Fibroblast of skin of scalp (primary cell): ENCODE results near the gene ZNF420. TPM values are rescaled to one million over a fixed set of nuclear protein-coding genes. Genes with fewer than 3 reads are reported as not detected.
"Not testable (repeated sequence)": the region's sequence is repeated elsewhere in the genome, so short reads cannot be mapped to it uniquely, and the experiment has no call there.

ENCODE experiments used
- DNase-seq: peaks from one replicate; pipeline ENCODE4 v3.0.0-alpha.2; 2013
- polyA plus RNA-seq, 2 experiments: library from polyadenylated mRNA; unstranded; fragments of 120-200 nt; gene quantifications; one replicate each; pipeline ENCODE4 v1.2.1, GENCODE V29; 2013; ENCODE audit not compliant: insufficient read length in 2 of 2

Gene ZNF420
- 4.2 TPM for polyA plus RNA-seq (2013, experiment 1 of 2; ENCODE audit: insufficient read length)
- polyA plus RNA-seq (2013, experiment 2 of 2; ENCODE audit: insufficient read length), result 6.5 TPM

DNA sequence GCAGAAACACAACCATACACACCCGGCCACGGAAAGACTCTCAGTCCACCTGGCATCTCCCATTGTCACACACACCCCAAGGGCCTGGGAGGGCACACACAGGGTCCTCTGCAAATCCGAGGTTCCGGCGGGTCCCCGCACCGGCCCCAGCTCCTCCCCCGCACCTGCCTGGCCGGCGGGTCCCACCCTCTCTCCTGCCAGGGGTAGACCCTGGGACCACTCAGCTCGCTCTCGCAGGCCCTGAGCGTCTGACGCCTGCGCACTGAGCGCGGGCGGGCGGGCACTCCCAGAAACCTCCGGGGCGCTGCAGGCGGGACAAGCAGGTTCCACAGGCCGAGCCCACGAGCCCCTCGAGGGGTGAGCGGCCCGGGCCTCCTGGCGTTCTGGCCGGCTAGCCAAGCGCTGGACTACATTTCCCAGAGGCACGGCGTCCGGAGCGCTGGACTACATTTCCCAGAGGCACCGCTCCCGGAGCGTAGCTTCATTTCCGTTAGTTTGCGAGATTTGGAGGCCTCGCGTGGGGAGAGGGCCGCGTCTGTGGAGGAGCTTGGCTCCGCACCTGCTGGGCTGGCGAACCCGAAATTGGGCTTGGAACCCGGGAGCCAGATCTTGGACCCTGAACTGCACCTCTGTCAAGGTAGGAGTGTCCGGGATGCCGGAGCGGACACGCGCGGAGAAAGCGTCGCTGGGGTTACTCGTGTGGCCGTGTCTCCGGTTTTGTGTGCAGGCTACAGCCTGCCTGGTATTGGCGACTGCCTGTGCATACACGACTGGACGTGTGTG lies at the start of gene ZNF420:
Gene ZNF420, plus strand, starts transcription at position 500 of the 783 bp plus-strand sequence. CDS start 10,686 bp downstream, outside the sequence.
- DNase-seq, result peak; percentile 95

GRCh38 chr19:37045140-37045539 lies 33.1 kb upstream of the ZNF420 start:
- DNase-seq, result no peak

GRCh38 chr19:37055330-37055729 lies 22.9 kb upstream of the ZNF420 start:
- DNase-seq, result no peak

- DNase-seq, result no peak
Observed at GRCh38 chr19:37056776-37057175, 21.5 kb upstream of the ZNF420 start.

DNA sequence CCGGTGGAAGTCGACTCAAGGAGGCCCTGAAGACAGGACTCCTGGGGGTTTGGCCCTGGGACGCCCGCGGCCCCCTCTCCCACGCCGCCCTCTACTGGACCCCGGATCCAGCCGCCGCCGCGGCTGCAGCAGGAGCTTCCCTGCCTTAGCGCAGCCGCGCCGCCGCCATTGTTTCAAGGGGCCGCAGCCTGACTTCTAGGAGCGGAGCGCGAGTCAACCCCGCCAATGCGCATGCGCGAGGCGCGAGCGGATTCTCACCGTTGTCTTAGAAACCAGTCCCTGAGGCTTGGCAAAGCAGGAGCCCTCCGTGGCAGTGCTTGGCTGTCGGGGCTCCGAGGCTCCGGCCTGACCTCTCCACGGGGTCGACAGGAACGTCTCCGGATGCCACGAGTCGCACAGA lies 19.1 kb upstream of the ZNF420 start:
- no peak for DNase-seq

DNA sequence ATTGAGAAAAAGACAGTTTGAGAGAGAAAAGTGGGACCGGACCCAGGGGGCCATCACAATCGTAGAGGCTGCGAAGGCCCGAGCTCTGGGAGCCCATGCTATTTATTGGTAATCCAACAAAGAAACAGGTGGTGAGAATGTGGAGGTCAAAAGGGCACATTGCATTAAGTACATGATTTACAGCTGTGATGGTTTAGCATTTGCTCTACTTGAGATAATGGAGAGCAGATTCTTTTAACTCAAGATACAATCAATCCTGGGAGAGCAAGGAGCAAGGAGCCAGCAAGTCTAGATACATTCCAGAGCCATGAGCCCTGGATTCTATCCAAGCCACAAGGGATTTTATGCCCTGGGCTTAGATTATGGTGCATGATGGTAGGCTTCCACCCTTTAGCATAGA lies 13.3 kb upstream of the ZNF420 start:
- DNase-seq, result not testable (repeated sequence)

DNA sequence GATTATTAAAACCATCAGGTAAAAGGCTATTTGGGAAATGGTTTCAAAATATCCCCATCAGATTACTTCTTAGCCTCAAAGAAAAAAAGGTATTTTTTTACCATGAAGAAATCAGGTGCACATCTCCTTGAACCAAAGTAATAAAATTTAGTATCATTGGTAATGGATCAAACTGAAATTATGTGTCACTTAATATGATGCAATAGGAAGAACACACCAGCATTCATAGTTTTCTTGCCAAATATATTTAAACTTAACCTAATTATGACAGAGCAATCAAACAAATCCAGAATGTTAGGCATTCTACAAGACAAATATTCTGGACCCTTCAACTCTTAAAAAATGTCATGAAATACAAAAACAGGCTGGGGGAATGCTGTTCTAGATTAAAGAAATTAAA lies 4.1 kb upstream of the ZNF420 start:
- no peak for DNase-seq

- DNase-seq, result no peak
Observed at GRCh38 chr19:37074819-37075362, 3.3 kb upstream of the ZNF420 start.

- DNase-seq, result not testable (repeated sequence)
Observed at GRCh38 chr19:37076524-37076923, 1.7 kb upstream of the ZNF420 start.

DNA sequence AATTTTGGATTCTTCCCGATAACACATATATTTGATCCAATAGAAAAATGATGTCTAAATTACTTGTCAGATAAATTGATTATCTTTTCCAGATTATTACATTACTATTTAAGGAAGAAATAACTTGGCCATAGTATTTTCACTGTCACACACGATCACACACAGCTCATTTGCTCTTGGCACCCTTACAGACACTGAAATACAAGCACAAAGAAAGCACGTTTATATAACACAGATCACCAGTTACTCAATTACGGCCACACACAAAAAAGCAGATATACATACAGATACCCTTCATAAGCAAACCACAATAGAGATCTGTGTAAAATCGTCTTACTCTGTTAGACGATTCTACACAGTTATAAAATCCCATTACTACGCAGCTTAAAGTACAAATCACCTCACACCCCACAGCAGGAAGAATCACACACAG lies 716 bp upstream of the ZNF420 start:
- no peak for DNase-seq

DNA sequence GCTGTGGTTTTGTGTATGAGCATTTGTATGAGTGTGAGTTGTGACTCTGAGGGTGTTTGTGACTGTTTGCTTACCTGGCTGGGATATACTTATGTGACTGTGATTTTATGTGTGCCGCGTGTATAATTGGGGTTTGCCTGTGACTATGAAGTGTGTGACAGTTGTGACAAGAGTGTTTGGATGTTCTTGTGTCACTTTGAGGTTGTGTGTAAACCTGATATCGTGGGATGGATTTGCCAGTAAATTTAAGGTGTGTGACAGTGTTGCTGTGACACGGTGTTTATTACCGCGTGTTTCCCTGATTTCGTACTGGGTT lies 442 bp downstream of the ZNF420 start:
- no peak for DNase-seq

DNA sequence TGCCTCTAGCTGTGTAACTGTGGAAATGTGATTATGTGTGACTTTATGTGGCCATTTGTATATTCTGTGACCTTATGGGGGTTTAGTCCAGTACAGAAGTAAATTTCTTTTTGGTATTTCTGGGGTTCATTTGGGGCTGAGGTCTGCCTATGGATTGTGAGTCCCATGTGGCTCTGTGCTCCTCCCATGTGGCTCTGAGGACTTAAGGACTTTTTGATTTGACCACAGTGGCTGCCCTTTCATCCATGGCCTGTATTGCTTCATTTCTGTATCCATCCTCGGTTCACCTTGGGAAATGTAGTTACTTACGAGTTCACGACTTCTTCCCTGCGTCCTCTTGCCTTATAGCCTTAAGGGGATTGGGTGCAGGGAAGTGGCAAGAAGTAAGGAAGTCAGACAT lies 1.0 kb downstream of the ZNF420 start:
- DNase-seq, result no peak

DNA sequence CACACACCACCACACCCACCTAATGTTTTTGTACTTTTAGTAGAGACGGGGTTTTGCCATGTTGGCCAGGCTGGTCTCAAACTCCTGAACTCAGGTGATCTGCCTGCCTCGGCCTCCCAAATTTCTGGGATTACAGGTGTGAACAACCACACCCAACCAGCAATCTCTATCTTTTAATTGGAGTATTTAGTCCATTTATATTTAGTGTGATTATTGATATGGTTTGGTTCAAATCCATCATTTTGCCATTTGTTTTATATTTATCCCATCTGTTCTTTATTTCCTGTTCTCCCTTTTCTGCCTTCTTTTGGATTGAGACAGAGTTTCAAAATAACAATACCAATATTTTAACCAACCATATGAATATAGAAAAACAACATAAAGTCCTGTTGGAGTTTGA lies 4.1 kb downstream of the ZNF420 start:
- DNase-seq, result no peak

DNA sequence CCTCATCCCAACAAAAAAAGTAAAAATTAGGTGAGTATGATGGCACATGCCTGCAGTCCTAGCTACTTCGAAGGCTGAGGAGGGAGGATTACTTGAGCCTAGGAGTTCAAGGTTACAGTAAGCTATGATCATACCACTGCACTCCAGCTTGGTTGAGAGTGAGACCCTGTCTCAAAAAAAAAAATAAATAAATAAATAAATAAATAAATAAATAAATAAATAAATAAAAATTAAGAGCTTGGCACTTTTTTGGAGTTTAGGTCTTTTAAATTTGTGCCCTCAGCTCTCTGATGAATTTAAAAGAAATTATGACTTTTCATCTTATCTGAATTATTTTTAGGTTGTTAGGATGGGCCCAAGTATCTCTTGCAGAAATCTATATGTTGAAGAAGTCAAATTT lies 8.9 kb downstream of the ZNF420 start:
- no peak for DNase-seq

DNA sequence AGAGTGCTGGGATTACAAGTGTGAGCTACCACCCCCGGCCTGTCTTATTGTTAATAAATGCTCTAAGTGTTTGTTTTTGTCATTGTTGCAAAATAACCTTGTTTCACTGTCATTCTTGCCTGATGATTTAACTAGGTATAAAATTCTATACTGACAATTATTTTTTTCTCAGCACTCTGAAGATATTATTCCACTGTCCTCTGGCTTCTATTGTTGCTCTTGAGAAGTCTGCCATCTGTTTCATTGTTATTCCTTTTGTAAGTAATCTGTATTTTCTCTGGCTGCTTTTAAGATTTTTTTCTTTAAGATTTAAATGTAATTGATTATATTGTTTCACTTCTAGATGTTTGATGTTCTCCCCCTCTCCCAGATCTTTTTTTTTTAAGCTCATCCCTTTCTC lies 17.6 kb downstream of the ZNF420 start:
- DNase-seq, result no peak

GRCh38 chr19:37098570-37098969 lies 20.3 kb downstream of the ZNF420 start:
- DNase-seq, result no peak

DNA sequence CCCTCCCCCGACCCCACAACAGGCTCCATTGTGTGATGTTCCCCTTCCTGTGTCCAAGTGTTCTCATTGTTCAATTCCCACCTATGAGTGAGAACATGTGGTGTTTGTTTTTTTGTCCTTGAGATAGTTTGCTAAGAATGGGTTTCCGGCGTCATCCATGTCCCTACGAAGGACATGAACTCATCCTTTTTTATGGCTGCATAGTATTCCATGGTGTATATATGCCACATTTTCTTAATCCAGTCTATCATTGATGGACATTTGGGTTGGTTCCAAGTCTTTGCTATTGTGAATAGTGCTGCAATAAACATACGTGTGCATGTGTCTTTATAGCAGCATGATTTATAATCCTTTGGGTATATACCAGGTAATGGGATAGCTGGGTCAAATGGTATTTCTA lies 25.9 kb downstream of the ZNF420 start:
- not testable (repeated sequence) for DNase-seq

GRCh38 chr19:37111753-37112152 lies 33.5 kb downstream of the ZNF420 start:
- DNase-seq, result not testable (repeated sequence)

DNA sequence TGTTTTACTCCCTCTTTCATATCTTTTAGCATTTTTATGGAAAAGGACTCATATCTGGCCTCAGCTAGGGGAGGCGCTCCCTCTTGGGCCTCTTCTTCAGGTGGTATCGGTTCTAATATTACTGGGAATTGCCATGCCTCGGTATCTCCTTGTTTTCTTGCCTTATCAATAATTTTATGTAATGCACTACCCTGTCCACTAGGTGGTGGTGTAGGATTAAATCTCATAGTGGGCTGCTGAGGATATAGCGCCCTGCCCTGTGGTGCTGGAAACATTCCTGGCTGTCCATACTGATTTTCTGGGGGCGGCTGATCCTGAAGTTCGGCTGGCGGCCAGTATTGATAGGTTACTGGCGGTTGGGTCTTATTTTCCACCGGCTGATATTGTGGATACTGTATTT lies 35.8 kb downstream of the ZNF420 start:
- no peak for DNase-seq

DNA sequence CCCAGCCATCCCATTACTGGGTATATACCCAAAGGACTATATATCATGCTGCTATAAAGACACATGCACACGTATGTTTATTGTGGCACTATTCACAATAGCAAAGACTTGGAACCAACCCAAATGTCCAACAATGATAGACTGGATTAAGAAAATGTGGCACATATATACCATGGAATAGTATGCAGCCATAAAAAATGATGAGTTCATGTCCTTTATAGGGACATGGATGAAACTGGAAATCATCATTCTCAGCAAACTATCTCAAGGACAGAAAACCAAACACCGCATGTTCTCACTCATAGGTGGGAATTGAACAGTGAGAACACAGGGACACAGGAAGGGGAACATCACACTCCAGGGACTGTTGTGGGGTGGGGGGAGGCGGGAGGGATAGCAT lies 43.9 kb downstream of the ZNF420 start:
- DNase-seq, result not testable (repeated sequence)

GRCh38 chr19:37127999-37128820 lies 50.0 kb downstream of the ZNF420 start:
- DNase-seq, result no peak

- no peak for DNase-seq
Observed at GRCh38 chr19:37128821-37129177, 50.6 kb downstream of the ZNF420 start.

DNA sequence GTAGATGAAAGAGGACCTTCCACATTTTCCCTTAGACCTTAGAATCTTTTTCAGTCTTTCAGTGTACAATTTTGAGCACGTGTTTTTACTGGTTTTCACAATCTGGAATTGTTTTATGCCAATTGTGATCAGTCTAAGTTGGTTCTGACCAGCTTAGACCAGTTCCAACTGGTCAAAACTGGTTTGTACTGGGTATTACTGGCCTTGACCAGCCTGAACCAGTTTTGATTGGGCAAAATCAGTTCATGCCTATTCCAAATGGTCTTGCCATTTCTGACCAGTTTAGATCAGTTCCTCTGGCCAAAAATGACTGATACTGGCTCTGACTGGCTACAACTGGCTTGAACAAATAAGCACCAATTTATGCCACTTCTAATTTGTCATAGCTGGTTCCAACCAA lies 57.9 kb downstream of the ZNF420 start:
- no peak for DNase-seq

GRCh38 chr19:37148214-37148613 lies 70.0 kb downstream of the ZNF420 start:
- no peak for DNase-seq
